ENCODE data around the gene SLC1A2.

- TF ChIP-seq, protein P1, sequence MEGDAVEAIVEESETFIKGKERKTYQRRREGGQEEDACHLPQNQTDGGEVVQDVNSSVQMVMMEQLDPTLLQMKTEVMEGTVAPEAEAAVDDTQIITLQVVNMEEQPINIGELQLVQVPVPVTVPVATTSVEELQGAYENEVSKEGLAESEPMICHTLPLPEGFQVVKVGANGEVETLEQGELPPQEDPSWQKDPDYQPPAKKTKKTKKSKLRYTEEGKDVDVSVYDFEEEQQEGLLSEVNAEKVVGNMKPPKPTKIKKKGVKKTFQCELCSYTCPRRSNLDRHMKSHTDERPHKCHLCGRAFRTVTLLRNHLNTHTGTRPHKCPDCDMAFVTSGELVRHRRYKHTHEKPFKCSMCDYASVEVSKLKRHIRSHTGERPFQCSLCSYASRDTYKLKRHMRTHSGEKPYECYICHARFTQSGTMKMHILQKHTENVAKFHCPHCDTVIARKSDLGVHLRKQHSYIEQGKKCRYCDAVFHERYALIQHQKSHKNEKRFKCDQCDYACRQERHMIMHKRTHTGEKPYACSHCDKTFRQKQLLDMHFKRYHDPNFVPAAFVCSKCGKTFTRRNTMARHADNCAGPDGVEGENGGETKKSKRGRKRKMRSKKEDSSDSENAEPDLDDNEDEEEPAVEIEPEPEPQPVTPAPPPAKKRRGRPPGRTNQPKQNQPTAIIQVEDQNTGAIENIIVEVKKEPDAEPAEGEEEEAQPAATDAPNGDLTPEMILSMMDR (IDR thresholded peaks at IDR 0.05; ENCODE audit: insufficient read depth, low read length), result no peak
- TF ChIP-seq REST (IDR thresholded peaks at IDR 0.05; ENCODE audit: insufficient replicate concordance, low read depth), result no peak
Measured at GRCh38 chr11:35357923-35358322, 61.4 kb downstream of the SLC1A2 start.
